Small intestine (tissue), 7 donors: ENCODE measurements around the gene ACTR8. TPM values are rescaled to one million over a fixed set of nuclear protein-coding genes. Genes with fewer than 3 reads are reported as not detected.

ENCODE experiments used
- DNase-seq, 2 donors: peaks; one replicate each; pipeline versions ENCODE4 v3.0.0 to v3.0.0-alpha.2; 2013
- FAIRE-seq: peaks from 2 replicates; lab custom pipeline; 2012; peaks lifted over from hg19 to GRCh38; lab: Jason Lieb, UNC
- H3K27ac ChIP-seq, 3 donors: one replicate each; pipeline ENCODE4 v1.5.1; 2013; ENCODE audit warnings: low read length in 2 of 3, mild to moderate bottlenecking in 2 of 3, control low read depth in 1 of 3, inconsistent platforms in 1 of 3, low read depth in 1 of 3, moderate library complexity in 1 of 3
- H3K27me3 ChIP-seq, 3 donors: one replicate each; pipeline ENCODE4 v1.6.1; 2013; ENCODE audit warnings: low read length in 3 of 3, inconsistent platforms in 1 of 3; ENCODE audit not compliant: control insufficient read depth in 3 of 3, insufficient read depth in 3 of 3
- H3K36me3 ChIP-seq, 3 donors: one replicate each; pipeline ENCODE4 v1.6.1; 2013; ENCODE audit warnings: low read length in 3 of 3, inconsistent platforms in 1 of 3, low read depth in 1 of 3, mild to moderate bottlenecking in 1 of 3, moderate library complexity in 1 of 3; ENCODE audit not compliant: control insufficient read depth in 3 of 3, insufficient read depth in 2 of 3
- H3K4me1 ChIP-seq, 3 donors: one replicate each; pipeline ENCODE4 v1.6.1; 2013; ENCODE audit warnings: low read length in 2 of 3, inconsistent platforms in 1 of 3, low read depth in 1 of 3, mild to moderate bottlenecking in 1 of 3, moderate library complexity in 1 of 3; ENCODE audit not compliant: control insufficient read depth in 3 of 3, insufficient read depth in 2 of 3
- H3K4me3 ChIP-seq, 3 donors: one replicate each; pipeline ENCODE4 v1.5.1; 2013; ENCODE audit warnings: low read length in 3 of 3, control low read depth in 1 of 3, inconsistent platforms in 1 of 3, low read depth in 1 of 3, mild to moderate bottlenecking in 1 of 3, moderate library complexity in 1 of 3
- H3K9me3 ChIP-seq, 2 donors: one replicate each; pipeline ENCODE4 v1.6.1; 2013; ENCODE audit warnings: low read depth in 1 of 2, low read length in 1 of 2; ENCODE audit not compliant: control insufficient read depth in 2 of 2, insufficient read depth in 1 of 2
- WGBS, 3 donors: extraction: QIAGEN DNeasy Blood & Tissue Kit; methylation state at CpG; one replicate each; pipeline ENCODE4 v1.1.7; 2013; 5-methylcytosine and 5-hydroxymethylcytosine counted together
- polyA plus RNA-seq, 4 donors: library from polyadenylated mRNA; stranded (reverse) in 3 of 4; unstranded in 1 of 4; fragments of 200-250 nt in 3 of 4; fragments of 120-200 nt in 1 of 4; gene quantifications; one replicate each; pipeline versions ENCODE4 v1.2.1 to v1.2.3, GENCODE V29; 2013
- donor health status: healthy with polysubstance abuse.
- donor health status: control.
- donor health status: control.
- donor health status: Bipolar disorder and iron deficiency.
- donor health status: healthy.

Gene ACTR8
- polyA plus RNA-seq, 4 donors, result 6.2 to 27.0 (median 8.2) TPM

- Histone ChIP-seq H3K4me1 (peaks cover 0 to 5% (median 0%) of the 10 kb centered on the region in 3 donors), H3K4me3 (no peak overlapping the region), H3K27me3 (no peaks in the 10 kb centered on the region), H3K27ac (no peak overlapping the region), H3K9me3 (no peaks in the 10 kb centered on the region), H3K36me3 (peaks cover 0 to 88% (median 3%) of the 10 kb centered on the region in 3 donors)
- WGBS, 3 donors, result 67 to 75% (median 67%) methylated on average over 14 of the region's 14 CpGs
- DNase-seq, result no peak
- no peak for FAIRE-seq
Observed at GRCh38 chr3:53818221-53819162, 63.5 kb downstream of the ACTR8 start.

DNA sequence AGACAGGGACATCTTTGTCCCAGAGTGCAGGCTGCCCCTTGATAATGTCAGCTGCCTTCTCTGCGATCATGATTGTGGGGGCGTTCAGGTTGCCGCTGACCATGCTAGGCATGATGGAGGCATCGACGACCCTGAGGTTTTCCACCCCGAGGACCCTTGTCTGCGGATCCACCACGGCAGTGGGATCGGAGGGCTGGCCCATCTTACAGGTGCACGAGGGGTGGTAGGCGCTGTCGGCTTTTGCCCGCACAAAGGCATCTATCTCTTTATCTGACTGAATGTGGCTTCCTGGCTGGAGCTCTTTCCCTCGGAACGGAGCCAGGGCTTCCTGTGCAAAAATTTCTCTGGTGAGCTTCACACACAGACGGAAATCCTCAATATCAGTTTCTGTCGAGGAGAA lies 64.1 kb downstream of the ACTR8 start:
- FAIRE-seq, result no peak
- peaks cover 0 to 85% (median 3%) of the 10 kb centered on the region in 3 donors for H3K36me3 ChIP-seq
- H3K4me1 ChIP-seq, result peaks cover 0 to 5% (median 0%) of the 10 kb centered on the region in 3 donors
- H3K9me3 ChIP-seq, result no peaks in the 10 kb centered on the region
- H3K4me3 ChIP-seq, result no peak overlapping the region
- no peak for DNase-seq
- H3K27me3 ChIP-seq, result no peaks in the 10 kb centered on the region
- no peak overlapping the region for H3K27ac ChIP-seq
- 77 to 87% (median 80%) methylated on average over 17 of the region's 17 CpGs for WGBS, 3 donors

DNA sequence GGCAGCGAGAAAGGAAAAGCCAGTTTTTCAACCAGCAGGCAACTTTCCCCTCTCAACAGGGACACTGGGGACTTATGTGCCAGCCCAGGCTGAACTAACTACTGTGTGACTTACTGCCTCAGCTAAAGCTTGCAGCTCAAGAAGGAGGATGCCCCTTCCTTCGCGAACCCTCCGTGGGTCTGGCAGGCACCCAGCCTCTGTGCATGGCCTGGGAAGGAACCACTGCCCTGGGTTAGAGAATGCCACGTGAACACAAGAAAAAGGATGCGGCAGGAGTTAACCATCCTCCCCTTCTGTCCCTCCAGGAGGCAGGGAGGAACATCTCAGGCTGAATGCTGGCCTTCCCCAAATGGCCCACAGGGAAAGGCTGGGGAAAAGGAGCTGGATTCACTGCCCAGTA lies 64.7 kb downstream of the ACTR8 start:
- Histone ChIP-seq H3K27ac (no peak overlapping the region), H3K4me1 (peaks cover 0 to 5% (median 0%) of the 10 kb centered on the region in 3 donors), H3K9me3 (no peaks in the 10 kb centered on the region), H3K27me3 (no peaks in the 10 kb centered on the region), H3K36me3 (peaks cover 0 to 82% (median 3%) of the 10 kb centered on the region in 3 donors), H3K4me3 (no peak overlapping the region)
- WGBS, 3 donors, result 86 to 89% (median 88%) methylated on average over 6 of the region's 6 CpGs
- no peak for FAIRE-seq
- DNase-seq, result no peak

Other genes with a start within 250 kb of the ACTR8 start
- 10 to 100 TPM in 1 of 4 donors, 1 to 10 TPM in 3; 2.2 to 17.9 (median 7.9) TPM for gene CHDH, start 35.7 kb downstream of the ACTR8 start, polyA plus RNA-seq
- gene IL17RB, start 35.6 kb downstream of the ACTR8 start, polyA plus RNA-seq, result 10 to 100 TPM in 2 of 4 donors, 1 to 10 TPM in 2; 2.4 to 14.7 (median 9.8) TPM
- 100 to 1,000 TPM in 1 of 4 donors, 10 to 100 TPM in 3; 56.4 to 115 (median 70.8) TPM for gene SELENOK, start 9.7 kb upstream of the ACTR8 start, polyA plus RNA-seq
- gene CACNA2D3, start 240.4 kb upstream of the ACTR8 start, polyA plus RNA-seq, result under 1 TPM in 2 of 4 donors, not detected in 2; 0.27 to 0.61 TPM